ENCODE measurements around the gene ST6GALNAC2. TPM values are rescaled to one million over a fixed set of nuclear protein-coding genes. Genes with fewer than 3 reads are reported as not detected.
"Not testable (repeated sequence)": the region's sequence is repeated elsewhere in the genome, so short reads cannot be mapped to it uniquely, and the experiment has no call there.

ST6GALNAC2 gene
- not detected in 2 replicates for total RNA-seq

DNA sequence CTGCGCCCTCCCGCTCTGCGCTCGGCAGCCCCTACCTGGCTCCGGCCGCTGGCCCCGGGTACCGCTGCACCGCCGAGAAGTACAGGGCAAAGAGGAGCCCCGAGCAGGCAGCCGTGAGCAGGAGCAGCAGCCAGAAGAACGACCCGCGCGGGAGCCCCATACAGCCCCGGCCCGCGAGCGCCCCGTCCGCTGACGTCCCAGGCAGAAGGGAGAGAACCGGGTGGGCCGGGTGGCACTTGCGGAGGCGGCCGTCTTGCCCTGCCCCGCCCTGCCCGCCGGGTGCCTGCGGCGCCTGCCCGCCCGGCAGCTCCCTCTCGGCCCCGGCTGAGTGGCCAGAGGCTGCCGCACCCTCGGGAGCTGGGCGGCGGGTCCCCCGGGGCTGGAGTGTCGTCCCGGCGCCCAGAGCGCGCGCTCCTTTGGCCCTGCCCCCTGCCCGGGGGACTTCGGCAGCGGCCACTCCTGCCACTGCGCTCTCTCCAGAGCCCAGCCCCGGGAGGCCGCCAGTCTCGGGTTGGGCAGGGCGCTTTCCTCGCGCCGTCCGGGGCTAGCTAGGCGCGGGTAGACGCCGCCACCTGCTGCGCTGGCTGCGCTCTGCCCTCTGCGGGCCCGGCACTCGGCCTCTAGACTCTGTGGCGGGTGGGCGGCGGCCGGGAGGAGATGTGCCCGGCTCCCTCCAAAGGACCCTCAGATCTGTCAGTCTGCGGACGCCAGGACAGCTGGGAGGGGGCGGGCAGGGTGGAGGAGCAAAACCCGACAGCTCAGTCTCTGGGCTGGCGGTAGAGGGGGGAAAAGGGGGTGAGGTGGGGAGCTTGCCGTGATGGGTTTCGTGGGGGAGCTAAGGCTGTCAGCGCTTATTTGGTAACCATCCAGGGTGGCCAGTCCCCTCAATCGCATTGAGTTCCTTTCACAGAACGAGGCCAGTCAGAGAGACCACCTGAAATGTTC, at the start of gene ST6GALNAC2:
TSS of gene ST6GALNAC2 (minus strand) at position 212 of the 945 bp plus-strand sequence. CDS start at position 160, 52 bp downstream.
- intact Hi-C loops (cut with micrococcal nuclease), result no loop called here

DNA sequence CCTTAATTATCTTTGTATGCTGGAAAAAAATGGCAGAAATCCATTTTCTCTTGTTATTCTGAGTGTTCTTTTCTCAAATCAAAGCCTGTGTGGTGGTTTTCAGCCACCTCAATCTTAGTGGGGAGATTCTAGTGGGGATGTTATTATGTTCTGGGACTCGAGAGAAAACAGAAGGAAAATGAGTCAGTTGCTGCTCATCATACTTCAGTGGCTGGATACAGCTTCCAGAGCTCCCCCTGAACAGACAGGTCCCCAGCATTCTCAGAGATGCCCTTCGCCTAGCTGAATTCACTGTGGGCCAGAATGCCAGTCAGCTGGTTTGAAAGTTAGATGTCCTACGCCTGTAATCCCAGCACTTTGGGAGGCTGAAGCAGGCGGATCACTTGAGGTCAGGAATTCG, 49.4 kb upstream of the ST6GALNAC2 start:
- intact Hi-C loops (cut with micrococcal nuclease), result no loop called here

DNA sequence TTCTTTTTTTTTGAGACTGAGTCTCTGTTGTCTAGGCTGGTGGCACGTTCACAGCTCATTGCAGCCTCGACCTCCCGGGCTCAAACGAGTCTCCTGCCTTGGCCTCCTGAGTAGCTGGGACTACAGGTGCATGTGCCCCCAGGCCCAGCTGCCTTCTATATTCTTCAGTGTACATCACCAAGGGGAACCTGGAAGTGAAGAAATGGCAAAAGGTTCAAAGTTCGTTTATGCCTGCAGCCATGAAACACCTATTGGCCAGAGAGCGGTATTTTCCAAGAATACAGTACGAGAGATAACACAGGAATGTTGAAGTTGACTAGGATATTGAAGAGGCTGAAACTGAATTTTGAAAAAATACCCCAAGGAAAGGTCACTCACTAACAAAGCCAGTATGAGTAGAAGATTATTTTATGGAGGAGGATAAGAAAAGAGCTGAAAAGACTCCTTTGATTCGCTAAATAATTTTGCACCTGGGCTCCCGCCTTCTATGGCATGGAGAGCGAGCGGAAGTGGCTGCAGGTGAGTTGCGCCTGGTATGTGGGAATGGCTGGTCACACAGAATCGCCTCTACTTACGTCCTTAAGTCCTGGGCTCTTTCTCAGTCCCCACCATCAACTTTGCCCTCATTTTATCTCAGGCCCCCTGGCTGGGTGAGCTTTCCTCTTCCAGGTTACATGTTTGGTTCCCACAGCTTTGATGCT, 48.1 kb upstream of the ST6GALNAC2 start:
- intact Hi-C loops (cut with micrococcal nuclease), result no loop called here

DNA sequence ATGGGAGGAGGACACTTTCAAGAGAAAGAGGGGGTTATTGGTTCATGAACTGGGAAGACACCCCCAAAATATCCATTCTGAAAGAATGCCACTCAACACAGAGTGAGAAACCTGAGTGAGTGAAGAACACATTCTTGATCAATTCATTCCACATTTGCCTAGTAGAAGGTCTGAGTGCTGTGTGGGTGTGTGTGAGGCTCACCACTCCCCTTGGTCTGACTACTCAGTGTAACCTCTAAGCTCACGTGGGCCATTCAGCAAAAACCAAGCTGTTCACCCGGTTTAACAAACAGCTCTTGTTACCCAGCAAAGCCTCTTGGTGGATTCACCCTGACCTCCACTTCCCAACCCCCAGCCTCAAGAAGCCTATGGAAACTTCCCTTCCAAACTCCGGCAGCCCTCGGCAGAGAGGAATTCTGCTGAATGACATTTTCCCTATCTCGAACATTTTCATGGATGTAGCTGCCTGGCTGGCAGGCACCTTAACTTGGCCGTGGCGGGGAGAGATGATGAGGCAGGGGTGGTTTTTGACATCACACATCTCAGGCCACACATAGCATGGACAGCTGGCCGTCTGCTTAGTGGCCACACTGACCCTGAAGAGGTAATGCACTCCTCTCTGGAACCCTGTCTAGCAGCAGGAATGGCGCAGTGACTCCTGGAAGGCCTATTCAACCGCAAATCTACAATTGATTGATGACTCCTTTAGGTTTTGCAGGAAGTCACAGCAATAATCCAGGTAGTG, 46.3 kb upstream of the ST6GALNAC2 start:
- intact Hi-C loops (cut with micrococcal nuclease), result no loop called here

DNA sequence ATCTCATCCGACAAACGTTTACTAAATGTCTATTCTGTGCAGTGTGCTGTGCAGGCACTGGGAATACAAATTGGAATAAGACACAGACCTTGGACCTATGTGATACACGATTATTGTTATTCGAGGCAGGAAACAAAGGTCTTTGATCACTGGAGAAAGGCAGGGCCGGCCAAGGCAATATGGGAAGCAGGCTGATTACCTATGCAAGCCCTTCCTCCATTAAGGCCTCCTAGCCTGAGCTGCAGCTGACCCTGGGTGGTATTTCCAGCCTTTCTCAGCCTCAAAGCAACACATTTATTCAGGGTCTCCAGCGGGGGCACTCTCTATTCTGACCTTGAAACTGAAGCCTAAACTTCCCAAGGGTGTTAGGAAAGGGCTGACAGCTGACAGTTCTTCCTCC, 44.5 kb upstream of the ST6GALNAC2 start:
- intact Hi-C loops (cut with micrococcal nuclease), result no loop called here

DNA sequence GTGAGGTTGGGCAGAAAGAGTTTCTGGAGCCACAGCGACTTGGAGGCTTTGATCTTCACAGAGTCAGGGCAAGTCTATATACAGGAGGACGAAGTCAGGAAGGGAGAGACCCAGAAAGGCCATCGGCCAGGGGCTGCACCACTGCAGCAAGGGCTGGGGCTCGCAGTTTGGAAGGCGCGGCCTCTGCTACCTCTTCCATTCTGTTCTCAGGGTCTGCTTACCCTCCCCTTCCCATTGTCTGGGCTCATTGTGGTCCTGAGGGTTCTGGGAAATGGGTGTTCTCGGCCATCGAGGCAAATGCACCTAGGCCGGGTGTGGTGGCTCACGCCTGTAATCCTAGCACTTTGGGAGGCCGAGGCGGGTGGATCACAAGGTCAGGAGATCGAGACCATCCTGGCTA, 41.9 kb upstream of the ST6GALNAC2 start:
- intact Hi-C loops (cut with micrococcal nuclease), result no loop called here

DNA sequence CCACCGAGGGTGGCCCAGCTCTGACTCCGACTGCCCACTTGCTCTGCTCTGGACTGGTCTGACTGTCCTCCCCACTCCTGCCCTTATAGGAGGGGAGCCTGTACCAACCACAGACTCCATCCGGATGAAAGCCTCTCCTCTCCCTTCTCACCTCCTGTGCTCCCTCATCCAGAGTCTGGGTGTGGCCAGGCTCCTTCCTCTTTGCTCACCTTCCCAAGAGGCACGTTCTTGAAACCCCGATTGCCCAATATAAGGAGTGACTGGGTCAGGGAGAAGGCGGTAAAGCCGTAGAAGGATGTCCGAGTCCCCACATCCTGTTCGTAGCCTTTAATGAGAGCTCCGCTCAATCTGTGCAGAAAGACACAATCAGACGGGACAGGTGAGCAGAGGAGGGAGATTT, 40.8 kb upstream of the ST6GALNAC2 start:
- intact Hi-C loops (cut with micrococcal nuclease), result no loop called here

DNA sequence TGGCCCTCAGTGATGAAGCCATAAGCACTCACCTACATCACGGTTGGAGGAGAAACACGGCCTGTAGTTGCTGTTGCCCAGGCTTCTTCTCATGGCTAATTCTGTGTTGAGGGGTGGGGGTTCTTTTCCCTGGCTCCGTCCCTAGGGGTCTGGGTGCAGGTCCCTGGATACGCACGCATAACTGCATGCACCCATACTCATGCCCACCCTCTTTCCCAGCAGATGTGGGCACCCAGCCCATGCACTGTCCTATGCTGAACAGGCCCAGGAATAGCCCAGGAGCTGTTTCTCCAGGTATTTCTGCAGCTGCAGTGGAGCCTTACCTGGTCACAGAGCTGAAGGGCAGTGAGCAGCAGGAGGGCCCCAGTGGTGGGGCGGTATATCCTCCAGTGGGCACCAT, 39.8 kb upstream of the ST6GALNAC2 start:
- intact Hi-C loops (cut with micrococcal nuclease), result no loop called here

DNA sequence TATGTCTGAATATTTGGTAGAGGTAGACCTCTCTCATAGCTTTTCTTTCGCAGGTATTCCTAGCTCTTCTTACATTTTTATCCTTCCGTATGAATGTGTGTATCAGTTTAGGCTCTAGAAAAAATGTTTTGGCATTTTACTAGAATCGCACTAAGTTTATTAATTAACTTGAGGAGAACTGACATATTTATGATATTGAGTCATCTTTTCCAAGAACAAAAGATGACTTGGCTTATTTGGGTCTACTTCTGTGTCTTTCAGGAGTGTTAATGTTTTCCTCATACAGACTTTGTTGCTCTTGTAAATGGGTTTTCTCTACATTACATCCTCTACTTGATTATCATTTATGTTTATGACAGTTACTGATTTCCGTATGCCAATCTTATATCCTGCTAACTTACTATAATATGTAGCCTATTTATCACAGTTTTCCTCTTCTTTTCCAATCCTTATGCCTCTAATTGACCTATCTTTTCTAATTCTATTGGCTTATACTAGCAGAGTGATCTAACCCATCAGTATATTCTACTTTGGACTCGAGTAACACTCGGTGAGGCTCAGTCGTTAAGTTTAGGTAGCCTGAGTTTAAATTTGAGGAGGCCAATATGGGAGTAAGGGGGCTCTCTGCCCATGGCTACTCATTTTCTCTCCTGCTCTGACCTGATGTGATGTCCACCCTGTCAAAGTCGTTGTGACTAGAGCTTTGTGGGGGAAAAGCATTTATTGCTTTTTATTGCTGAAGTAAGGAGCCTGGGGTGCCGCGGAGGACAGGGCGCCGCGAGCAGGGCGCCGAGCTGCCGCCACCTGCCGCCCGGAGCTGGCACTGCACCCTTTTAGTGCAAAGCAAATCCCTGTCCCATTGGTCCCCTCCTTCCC, 37.8 kb upstream of the ST6GALNAC2 start:
- intact Hi-C loops (cut with micrococcal nuclease), result loop anchor here (1.0 to 5.0 kb wide), 3 partner anchors 65 to 156 kb away; partner anchors contain the start of gene AANAT

DNA sequence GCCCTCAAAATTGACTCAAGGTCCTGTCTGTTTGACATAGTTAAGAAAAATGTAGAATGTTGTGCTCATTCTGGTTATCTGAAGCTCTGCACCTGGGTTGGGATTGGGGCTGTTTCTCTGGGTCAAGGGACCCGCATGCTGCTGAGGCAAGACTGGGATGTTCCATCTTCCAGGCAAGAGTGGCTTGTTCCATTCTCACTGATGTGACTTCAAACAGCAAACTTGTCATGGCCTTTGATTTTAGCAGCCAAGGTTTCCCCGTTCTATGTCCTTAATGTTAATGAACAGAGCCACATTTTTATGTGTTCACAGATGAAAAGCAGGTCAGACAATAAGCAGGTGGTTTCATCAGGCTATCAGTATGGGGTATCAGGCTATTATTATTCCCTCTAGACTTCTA, 32.2 kb upstream of the ST6GALNAC2 start:
- intact Hi-C loops (cut with micrococcal nuclease), result no loop called here

DNA sequence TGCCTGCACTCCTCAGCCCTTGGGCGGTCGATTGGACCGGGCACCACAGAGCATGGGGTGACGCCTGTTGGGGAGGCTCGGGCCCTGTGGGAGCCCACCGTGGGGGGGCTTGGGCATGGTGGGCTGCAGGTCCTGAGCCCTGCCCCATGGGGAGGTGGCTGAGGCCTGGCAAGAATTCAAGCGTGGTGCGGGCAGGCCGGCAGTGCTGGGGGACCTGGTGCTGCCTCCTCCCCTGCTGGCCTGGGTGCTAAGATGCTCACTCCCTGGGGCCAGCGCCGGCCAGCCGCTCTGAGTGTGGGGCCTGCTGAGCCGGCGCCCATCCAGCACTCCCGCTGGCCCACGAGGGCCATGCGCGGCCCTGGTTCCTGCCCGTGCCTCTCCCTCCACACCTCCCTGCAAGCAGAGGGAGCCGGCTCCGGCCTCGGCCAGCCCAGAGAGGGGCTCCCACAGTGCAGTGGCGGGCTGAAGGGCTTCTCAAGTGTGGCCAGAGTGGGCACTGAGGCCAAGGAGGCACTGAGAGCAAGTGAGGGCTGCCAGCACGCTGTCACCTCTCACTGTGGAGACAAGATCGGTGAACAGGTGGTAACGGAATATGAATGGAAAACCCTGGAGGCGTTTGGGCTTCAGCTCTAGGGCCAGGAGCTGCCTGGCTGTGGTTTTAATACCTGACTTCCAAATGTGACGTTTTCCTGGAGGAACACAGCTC, 29.4 kb upstream of the ST6GALNAC2 start:
- intact Hi-C loops (cut with micrococcal nuclease), result no loop called here

DNA sequence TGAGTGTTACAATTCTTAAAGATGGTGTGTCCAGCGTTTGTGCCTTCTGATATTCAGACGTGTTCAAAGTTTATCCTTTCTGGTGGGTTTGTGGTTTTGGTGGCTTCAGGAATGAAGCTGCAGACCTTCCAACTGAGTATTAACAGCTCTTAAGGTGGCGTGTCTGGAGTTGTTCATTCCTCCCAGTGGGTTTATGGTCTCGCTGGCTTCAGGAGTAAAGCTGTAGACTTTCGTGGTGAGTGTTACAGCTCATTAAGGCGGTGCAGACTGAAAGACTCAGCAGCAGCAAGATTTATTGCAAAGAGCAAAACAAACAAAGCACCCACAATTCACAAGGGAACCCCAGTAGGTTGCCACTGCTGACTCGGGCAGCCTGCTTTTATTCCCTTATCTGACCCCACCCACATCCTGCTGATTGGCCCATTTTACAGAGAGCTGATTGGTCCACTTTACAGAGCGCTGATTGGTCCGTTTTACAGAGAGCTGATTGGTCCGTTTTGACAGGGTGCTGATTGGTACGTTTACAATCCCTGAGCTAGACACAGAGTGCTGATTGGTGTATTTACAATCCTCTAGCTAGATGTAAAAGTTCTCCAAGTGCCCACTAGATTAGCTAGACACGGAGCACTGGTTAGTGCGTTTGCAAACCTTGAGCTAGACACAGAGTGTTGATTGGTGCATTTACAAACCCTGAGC, 28.6 kb upstream of the ST6GALNAC2 start:
- intact Hi-C loops (cut with micrococcal nuclease), result not testable (repeated sequence)

DNA sequence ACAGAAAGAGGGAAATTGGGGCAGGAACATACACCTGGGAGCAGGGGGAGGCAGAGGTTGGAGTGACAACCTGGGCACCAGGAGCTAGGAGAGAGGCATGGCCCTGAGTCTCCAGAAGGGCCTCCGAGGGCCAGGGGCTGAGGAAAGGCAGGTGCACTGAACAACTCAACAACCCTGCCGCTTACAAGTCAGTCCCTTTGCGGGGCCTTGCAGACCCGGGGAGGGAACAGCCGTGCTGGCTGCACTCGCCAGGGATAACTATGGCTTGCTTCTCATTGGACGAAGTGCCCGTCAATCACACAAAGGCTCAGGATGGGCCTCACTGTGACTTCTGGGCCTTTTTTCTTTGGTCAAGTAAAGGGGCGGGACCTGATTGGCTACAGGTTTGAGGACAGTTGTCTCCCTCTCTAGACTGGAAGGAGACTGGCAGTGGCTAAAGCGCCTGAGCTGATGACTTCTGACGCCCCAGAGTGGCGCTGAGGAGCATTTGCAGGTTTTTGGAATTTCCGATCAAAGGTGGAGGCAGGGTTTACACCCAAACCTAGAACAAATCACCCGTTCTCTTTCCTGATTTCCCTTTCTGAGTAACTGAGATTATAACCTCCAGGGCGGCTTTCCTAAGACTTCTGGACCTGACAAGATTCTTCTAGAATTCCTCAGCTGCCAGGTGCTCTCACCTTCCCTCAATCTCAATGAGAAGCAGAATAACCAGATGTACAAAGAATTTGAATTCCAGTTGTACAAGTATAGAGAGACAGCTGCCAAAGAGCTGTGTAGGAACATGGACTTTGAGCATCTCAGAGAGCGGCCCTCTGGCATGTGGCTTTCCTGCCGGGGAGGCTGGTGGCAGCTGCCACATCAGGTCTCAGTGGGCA, 27.6 kb upstream of the ST6GALNAC2 start:
- intact Hi-C loops (cut with micrococcal nuclease), result no loop called here

DNA sequence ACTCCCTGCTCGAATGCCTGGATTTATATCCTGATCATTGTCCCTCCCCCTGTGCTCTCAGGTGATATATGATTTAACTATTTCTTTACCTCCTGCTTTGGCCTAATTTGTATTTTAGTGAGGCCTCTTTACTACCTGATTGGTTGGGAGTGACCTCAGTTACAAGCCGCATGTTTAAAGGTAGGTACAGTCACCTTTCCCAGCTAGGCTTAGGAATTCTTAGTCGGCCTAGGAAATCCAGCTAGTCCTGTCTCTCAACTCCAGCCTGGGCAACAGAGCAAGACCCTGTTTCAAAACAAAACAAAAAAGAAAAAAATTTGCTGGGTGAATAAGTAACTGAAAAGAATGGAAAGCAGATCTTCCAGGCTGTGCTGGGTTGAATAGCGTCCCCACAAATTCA, 26.8 kb upstream of the ST6GALNAC2 start:
- intact Hi-C loops (cut with micrococcal nuclease), result no loop called here

DNA sequence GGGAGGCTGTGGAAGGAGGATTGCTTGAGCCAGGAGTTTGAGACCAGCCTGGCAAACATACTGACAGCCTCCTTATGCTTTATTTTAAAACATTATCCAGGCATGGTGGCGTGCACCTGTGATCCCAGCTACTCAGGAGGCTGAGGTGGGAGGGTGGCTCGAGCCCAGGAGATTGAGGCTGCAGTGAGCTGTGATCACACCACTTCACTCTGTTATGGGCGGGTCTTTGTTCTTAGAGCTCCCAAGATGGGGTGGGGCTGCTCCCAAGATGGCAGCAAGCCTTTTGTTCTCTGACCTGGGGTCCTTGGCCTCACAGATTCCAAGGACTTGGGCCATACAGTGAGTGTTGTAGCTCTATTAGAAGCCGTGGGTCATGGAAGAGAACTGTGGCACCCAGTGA, 26.1 kb upstream of the ST6GALNAC2 start:
- intact Hi-C loops (cut with micrococcal nuclease), result no loop called here

DNA sequence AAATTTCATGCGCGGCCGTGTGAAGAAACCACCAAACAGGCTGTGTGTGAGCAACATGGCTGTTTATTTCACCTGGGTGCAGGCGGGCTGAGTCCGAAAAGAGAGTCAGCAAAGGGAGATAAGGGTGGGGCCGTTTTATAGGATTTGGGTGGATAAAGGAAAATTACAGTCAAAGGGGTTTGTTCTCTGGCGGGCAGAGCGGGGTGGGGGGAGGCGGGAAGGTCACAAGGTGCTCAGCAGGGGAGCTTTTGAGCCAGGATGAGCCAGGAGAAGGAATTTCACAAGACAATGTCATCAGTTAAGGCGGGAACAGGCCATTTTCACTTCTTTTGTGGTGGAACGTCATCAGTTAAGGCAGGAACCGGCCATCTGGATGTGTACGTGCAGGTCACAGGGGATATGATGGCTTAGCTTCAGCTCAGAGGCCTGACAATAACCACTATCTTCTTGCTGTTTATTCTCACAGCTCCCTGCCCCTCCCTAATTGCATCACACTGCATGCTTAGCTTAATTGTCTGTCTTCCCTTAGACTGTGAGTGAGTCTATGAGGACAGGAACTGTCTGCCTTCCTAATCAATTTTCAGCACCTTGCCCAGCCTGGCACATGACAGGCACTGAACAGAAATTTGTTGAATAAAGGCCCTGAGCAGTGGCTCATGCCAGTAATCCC, 25.6 kb upstream of the ST6GALNAC2 start:
- intact Hi-C loops (cut with micrococcal nuclease), result not testable (repeated sequence)

DNA sequence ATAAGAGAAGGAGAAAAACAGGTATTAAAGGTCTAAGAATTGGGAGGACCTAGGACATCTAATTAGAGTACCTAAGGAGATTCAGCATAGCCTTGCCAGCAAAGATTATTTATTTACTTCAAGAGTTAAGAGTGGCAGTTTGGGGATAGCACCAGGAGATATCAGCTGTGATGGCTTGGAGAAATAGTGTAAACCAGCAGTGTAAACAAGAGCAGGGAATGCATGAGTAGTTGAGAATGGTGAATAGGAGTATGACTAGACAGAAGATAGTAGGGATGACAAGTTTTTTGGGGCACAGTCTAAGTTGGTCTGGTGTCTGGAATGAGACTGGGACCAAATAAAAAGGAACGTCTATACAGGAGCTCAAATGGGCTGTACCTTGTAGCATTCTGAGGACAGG, 21.0 kb upstream of the ST6GALNAC2 start:
- intact Hi-C loops (cut with micrococcal nuclease), result not testable (repeated sequence)

DNA sequence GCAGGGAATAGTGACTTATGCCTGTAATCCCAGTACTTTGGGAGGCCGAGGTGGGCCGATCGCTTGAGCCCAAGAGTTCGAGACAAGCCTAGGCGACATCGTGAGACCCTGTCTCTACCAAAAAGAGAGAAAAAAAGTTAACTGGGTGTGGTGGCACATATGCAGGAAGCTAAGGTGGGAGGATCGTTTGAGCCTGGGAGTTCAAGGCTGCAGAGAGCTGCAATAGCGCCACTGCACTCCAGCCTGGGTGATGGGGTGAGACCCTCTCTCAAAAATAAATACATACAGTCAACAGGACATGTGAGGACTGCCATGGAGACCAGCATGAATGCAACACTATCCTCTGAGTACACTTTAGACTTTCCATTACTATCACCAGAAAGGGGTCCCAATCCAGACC, 15.4 kb upstream of the ST6GALNAC2 start:
- intact Hi-C loops (cut with micrococcal nuclease), result no loop called here

Data from T-helper 2 cell treated with Interferon-gamma antibody and Interleukin-4, amounts not matched to agents 100 ng/mL and 5 ng/mL, for 36 hours (primary cell).